Activated T-helper 1 cell treated with anti-CD3 and anti-CD28 coated beads, Interleukin-2, amount 50 U/mL, for 16 hours (primary cell): ENCODE measurements around the gene DPYSL4.
A peak's percentile ranks its signal among the peaks of the same experiment; 100 is the strongest.
"Not testable (repeated sequence)": the region's sequence is repeated elsewhere in the genome, so short reads cannot be mapped to it uniquely, and the experiment has no call there.

Source experiments
- DNase-seq, 2 donors: peaks; one replicate each; pipeline ENCODE4 v3.0.0-alpha.2; 2020; ENCODE audit warnings: low read depth in 1 of 2, low spot score in 1 of 2

Gene DPYSL4

GRCh38 chr10:132205650-132206376 is 19.1 kb downstream of the DPYSL4 start:
- DNase-seq = no peak

GRCh38 chr10:132206377-132206745 is 19.6 kb downstream of the DPYSL4 start:
- DNase-seq = no peak

GRCh38 chr10:132206806-132207535 is 20.2 kb downstream of the DPYSL4 start:
- DNase-seq = no peak

GRCh38 chr10:132207536-132208461 is 21.1 kb downstream of the DPYSL4 start:
- DNase-seq = no peak

- DNase-seq = no peak
Observed at GRCh38 chr10:132208462-132209050, 21.8 kb downstream of the DPYSL4 start.

- DNase-seq = no peak
Observed at GRCh38 chr10:132209130-132209529, 22.4 kb downstream of the DPYSL4 start.

- no peak for DNase-seq
Observed at GRCh38 chr10:132209978-132210530, 23.3 kb downstream of the DPYSL4 start.

GRCh38 chr10:132210766-132211165 is 24.0 kb downstream of the DPYSL4 start:
- no peak for DNase-seq

- DNase-seq = no peak
Observed at GRCh38 chr10:132211246-132211645, 24.5 kb downstream of the DPYSL4 start.

GRCh38 chr10:132212816-132213215 is 26.1 kb downstream of the DPYSL4 start:
- no peak for DNase-seq

- no peak for DNase-seq
Observed at GRCh38 chr10:132213917-132214316, 27.2 kb downstream of the DPYSL4 start.

- not testable (repeated sequence) for DNase-seq
Observed at GRCh38 chr10:132216441-132216840, 29.7 kb downstream of the DPYSL4 start.

GRCh38 chr10:132219486-132219885 is 32.7 kb downstream of the DPYSL4 start:
- DNase-seq = no peak

- no peak for DNase-seq
Observed at GRCh38 chr10:132220061-132220460, 33.3 kb downstream of the DPYSL4 start.

GRCh38 chr10:132220996-132221395 is 34.2 kb downstream of the DPYSL4 start:
- DNase-seq = not testable (repeated sequence)

- no peak for DNase-seq
Observed at GRCh38 chr10:132222726-132223125, 36.0 kb downstream of the DPYSL4 start.

GRCh38 chr10:132223156-132223590 is 36.4 kb downstream of the DPYSL4 start:
- DNase-seq = peak; percentile 25 to 39

- no peak for DNase-seq
Observed at GRCh38 chr10:132223611-132224342, 37.0 kb downstream of the DPYSL4 start.

- no peak for DNase-seq
Observed at GRCh38 chr10:132224343-132225072, 37.8 kb downstream of the DPYSL4 start.
